Liver (tissue), 9 donors: ENCODE measurements around the gene DGKH. TPM values are rescaled to one million over a fixed set of nuclear protein-coding genes. Genes with fewer than 3 reads are reported as not detected.

Experiments used
- DNase-seq: peaks from one replicate; pipeline ENCODE4 v3.0.0-alpha.2; 2017; ENCODE audit warnings: low spot score
- H3K27ac ChIP-seq, 2 donors: one replicate each; pipeline ENCODE4 v1.7.0; 2013; ENCODE audit warnings: inconsistent platforms in 2 of 2, low read length in 2 of 2, control low read depth in 1 of 2, low read depth in 1 of 2, mild to moderate bottlenecking in 1 of 2
- H3K27me3 ChIP-seq, 4 donors: one replicate each; pipeline versions ENCODE4 v1.6.1 to v1.7.0; 2013; ENCODE audit warnings: low read length in 3 of 4, inconsistent platforms in 1 of 4, mild to moderate bottlenecking in 1 of 4, moderate library complexity in 1 of 4; ENCODE audit not compliant: control insufficient read depth in 4 of 4, insufficient read depth in 4 of 4
- H3K36me3 ChIP-seq, 4 donors: one replicate each; pipeline versions ENCODE4 v1.6.1 to v1.7.0; 2013; ENCODE audit warnings: low read length in 3 of 4, mild to moderate bottlenecking in 3 of 4, low read depth in 1 of 4, moderate library complexity in 1 of 4; ENCODE audit not compliant: control insufficient read depth in 4 of 4, insufficient read depth in 3 of 4
- H3K4me1 ChIP-seq, 4 donors: one replicate each; pipeline versions ENCODE4 v1.6.1 to v1.7.0; 2013; ENCODE audit warnings: low read length in 3 of 4, mild to moderate bottlenecking in 3 of 4, moderate library complexity in 1 of 4; ENCODE audit not compliant: control insufficient read depth in 4 of 4, insufficient read depth in 4 of 4
- H3K4me3 ChIP-seq, 3 donors: one replicate each; pipeline versions ENCODE4 v1.6.1 to v1.7.0; 2013; ENCODE audit warnings: low read length in 3 of 3, control low read depth in 1 of 3, low read depth in 1 of 3, mild to moderate bottlenecking in 1 of 3
- H3K9ac ChIP-seq, 2 donors: one replicate each; pipeline ENCODE4 v1.7.0; 2013; ENCODE audit warnings: low read length in 2 of 2, mild to moderate bottlenecking in 2 of 2, moderate library complexity in 2 of 2, control low read depth in 1 of 2, low read depth in 1 of 2
- H3K9me3 ChIP-seq, 4 donors: one replicate each; pipeline versions ENCODE4 v1.6.1 to v1.7.0; 2013; ENCODE audit warnings: low read length in 3 of 4; ENCODE audit not compliant: control insufficient read depth in 4 of 4
- EGR1 ChIP-seq, 2 donors: IDR thresholded peaks; 2 replicates each; pipeline ENCODE4 v1.6.1; 2016 to 2018; ENCODE audit warnings: antibody characterized with exemption in 2 of 2, low read depth in 2 of 2
- FOXA1 ChIP-seq: IDR thresholded peaks from 2 replicates; pipeline ENCODE4 v1.6.1; 2016; ENCODE audit warnings: antibody characterized with exemption
- FOXA2 ChIP-seq: IDR thresholded peaks from 2 replicates; pipeline ENCODE4 v1.6.1; 2016; ENCODE audit warnings: antibody characterized with exemption
- GABPA ChIP-seq, 2 donors: IDR thresholded peaks in 1 of 2; conservative IDR thresholded peaks in 1 of 2; 2 replicates each; pipeline ENCODE4 v1.6.1; 2016; ENCODE audit warnings: antibody characterized with exemption in 2 of 2, mild to moderate bottlenecking in 1 of 2, moderate library complexity in 1 of 2
- HNF4A ChIP-seq, 2 donors: conservative IDR thresholded peaks; 2 replicates each; pipeline ENCODE4 v1.6.1; 2016; ENCODE audit warnings: antibody characterized with exemption in 2 of 2, mild to moderate bottlenecking in 2 of 2
- HNF4G ChIP-seq: IDR thresholded peaks from 2 replicates; pipeline ENCODE4 v1.6.1; 2016; ENCODE audit warnings: antibody characterized with exemption
- JUND ChIP-seq, 2 donors: IDR thresholded peaks; 2 replicates each; pipeline ENCODE4 v1.6.1; 2016; ENCODE audit warnings: antibody characterized with exemption in 2 of 2
- NR2F2 ChIP-seq: IDR thresholded peaks from 2 replicates; pipeline ENCODE4 v1.6.1; 2016; ENCODE audit warnings: antibody characterized with exemption
- RAD21 ChIP-seq, 2 donors: IDR thresholded peaks; 2 replicates each; pipeline ENCODE4 v1.6.1; 2016; ENCODE audit warnings: antibody characterized with exemption in 2 of 2, mild to moderate bottlenecking in 2 of 2
- RXRA ChIP-seq, 2 donors: IDR thresholded peaks; 2 replicates each; pipeline ENCODE4 v1.6.1; 2017 to 2018; ENCODE audit warnings: antibody characterized with exemption in 2 of 2, mild to moderate bottlenecking in 1 of 2
- SP1 ChIP-seq: IDR thresholded peaks from 2 replicates; pipeline ENCODE4 v1.6.1; 2018; ENCODE audit warnings: antibody characterized with exemption, mild to moderate bottlenecking
- TAF1 ChIP-seq: conservative IDR thresholded peaks from 2 replicates; pipeline ENCODE4 v1.6.1; 2016; ENCODE audit warnings: antibody characterized with exemption, mild to moderate bottlenecking
- YY1 ChIP-seq: IDR thresholded peaks from 2 replicates; pipeline ENCODE4 v1.6.1; 2016; ENCODE audit warnings: antibody characterized with exemption, mild to moderate bottlenecking
- WGBS: extraction: QIAGEN DNeasy Blood & Tissue Kit; methylation state at CpG from one replicate; pipeline ENCODE4 v1.1.7; 2013; 5-methylcytosine and 5-hydroxymethylcytosine counted together
- polyA plus RNA-seq, 2 donors: library from polyadenylated mRNA; stranded (reverse) in 1 of 2; unstranded in 1 of 2; fragments of 200-250 nt in 1 of 2; fragments of >200 nt in 1 of 2; fragmentation: Nextera tagmentation in 1 of 2; extraction: Ambion mirVana in 1 of 2; gene quantifications; one replicate each; pipeline versions ENCODE4 v1.2.1 to v1.2.3, GENCODE V29; 2013 to 2015
- total RNA-seq, 2 donors: library from RNA; depleted of rRNA; stranded (reverse); fragments of >200 nt; gene quantifications; one replicate each; pipeline ENCODE4 v1.2.3, GENCODE V29; 2014
- TF ChIP-seq, protein P1 (sequence below): IDR thresholded peaks from 2 replicates; pipeline ENCODE4 v1.6.1; 2016; ENCODE audit warnings: antibody characterized with exemption
- TF ChIP-seq, protein P2 (sequence below): IDR thresholded peaks from 2 replicates; pipeline ENCODE4 v1.6.1; 2016; ENCODE audit warnings: antibody characterized with exemption, mild to moderate bottlenecking
- TF ChIP-seq, protein P3 (sequence below): IDR thresholded peaks from 2 replicates; pipeline ENCODE4 v1.6.1; 2016; ENCODE audit warnings: antibody characterized with exemption
- TF ChIP-seq, protein P4 (sequence below): IDR thresholded peaks from 2 replicates; pipeline ENCODE4 v1.6.1; 2016; ENCODE audit warnings: antibody characterized with exemption
- TF ChIP-seq, protein P5 (sequence below): fragments of 150-350 bp; IDR thresholded peaks from 2 replicates; pipeline ENCODE4 v1.5.1; 2017; ENCODE audit warnings: improper control_type of control experiment, low read depth, low read length; ENCODE audit not compliant: missing input control
- donor health status: healthy.
- donor health status: healthy.
- donor health status: healthy.
- donor health status: healthy.
- donor health status: healthy.

DGKH gene
- total and polyA plus RNA-seq, 4 donors, result 0.25 to 3.7 (median 0.97) TPM

DNA sequence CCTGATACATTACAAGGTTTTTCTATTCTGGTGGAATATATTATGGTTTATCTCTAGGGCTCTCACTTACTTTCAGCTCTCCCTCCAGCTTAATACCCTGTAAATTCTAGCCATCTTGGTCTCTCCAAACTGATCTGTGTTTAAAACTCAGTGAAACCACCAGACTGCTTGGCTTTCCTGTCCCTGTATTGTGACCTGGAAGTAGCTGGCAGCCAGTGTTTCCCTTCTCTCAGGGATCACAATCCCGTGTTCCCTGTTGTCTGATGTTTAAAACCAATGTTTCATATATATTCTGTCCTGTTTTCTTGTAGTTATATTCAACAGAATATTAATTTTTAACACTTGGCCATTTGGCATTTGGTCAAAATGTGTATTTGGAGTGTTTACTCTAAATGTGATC, 231.5 kb downstream of the DGKH start:
- no peaks in the 10 kb centered on the region for H3K36me3 ChIP-seq
- WGBS, result 49% methylated on average over 1 of the region's 1 CpG
- peaks cover 0 to 2% (median 0%) of the 10 kb centered on the region in 4 donors for H3K4me1 ChIP-seq
- H3K4me3 ChIP-seq, result no peak overlapping the region
- H3K27ac ChIP-seq, result no peak overlapping the region
- no peak for DNase-seq
- TF ChIP-seq, protein P1, sequence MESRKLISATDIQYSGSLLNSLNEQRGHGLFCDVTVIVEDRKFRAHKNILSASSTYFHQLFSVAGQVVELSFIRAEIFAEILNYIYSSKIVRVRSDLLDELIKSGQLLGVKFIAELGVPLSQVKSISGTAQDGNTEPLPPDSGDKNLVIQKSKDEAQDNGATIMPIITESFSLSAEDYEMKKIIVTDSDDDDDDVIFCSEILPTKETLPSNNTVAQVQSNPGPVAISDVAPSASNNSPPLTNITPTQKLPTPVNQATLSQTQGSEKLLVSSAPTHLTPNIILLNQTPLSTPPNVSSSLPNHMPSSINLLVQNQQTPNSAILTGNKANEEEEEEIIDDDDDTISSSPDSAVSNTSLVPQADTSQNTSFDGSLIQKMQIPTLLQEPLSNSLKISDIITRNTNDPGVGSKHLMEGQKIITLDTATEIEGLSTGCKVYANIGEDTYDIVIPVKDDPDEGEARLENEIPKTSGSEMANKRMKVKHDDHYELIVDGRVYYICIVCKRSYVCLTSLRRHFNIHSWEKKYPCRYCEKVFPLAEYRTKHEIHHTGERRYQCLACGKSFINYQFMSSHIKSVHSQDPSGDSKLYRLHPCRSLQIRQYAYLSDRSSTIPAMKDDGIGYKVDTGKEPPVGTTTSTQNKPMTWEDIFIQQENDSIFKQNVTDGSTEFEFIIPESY, result no peak
- TF ChIP-seq NR2F2 (no peak), FOXA1 (no peak), TAF1 (no peak), YY1 (no peak), JUND (IDR thresholded peaks at IDR 0.05) (no peak), HNF4A (conservative IDR thresholded peaks at IDR 0.05) (no peak), FOXA2 (no peak), RAD21 (IDR thresholded peaks at IDR 0.05) (no peak), HNF4G (no peak), GABPA (IDR thresholded peaks at IDR 0.05 in 1 of 2, conservative IDR thresholded peaks at IDR 0.05 in 1 of 2) (no peak), RXRA (IDR thresholded peaks at IDR 0.05) (no peak), EGR1 (IDR thresholded peaks at IDR 0.05; ENCODE audit: low read depth in 2 of 2) (no peak), SP1 (no peak)
- TF ChIP-seq, protein P2, sequence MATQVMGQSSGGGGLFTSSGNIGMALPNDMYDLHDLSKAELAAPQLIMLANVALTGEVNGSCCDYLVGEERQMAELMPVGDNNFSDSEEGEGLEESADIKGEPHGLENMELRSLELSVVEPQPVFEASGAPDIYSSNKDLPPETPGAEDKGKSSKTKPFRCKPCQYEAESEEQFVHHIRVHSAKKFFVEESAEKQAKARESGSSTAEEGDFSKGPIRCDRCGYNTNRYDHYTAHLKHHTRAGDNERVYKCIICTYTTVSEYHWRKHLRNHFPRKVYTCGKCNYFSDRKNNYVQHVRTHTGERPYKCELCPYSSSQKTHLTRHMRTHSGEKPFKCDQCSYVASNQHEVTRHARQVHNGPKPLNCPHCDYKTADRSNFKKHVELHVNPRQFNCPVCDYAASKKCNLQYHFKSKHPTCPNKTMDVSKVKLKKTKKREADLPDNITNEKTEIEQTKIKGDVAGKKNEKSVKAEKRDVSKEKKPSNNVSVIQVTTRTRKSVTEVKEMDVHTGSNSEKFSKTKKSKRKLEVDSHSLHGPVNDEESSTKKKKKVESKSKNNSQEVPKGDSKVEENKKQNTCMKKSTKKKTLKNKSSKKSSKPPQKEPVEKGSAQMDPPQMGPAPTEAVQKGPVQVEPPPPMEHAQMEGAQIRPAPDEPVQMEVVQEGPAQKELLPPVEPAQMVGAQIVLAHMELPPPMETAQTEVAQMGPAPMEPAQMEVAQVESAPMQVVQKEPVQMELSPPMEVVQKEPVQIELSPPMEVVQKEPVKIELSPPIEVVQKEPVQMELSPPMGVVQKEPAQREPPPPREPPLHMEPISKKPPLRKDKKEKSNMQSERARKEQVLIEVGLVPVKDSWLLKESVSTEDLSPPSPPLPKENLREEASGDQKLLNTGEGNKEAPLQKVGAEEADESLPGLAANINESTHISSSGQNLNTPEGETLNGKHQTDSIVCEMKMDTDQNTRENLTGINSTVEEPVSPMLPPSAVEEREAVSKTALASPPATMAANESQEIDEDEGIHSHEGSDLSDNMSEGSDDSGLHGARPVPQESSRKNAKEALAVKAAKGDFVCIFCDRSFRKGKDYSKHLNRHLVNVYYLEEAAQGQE, result no peak
- TF ChIP-seq, protein P3, sequence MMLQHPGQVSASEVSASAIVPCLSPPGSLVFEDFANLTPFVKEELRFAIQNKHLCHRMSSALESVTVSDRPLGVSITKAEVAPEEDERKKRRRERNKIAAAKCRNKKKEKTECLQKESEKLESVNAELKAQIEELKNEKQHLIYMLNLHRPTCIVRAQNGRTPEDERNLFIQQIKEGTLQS, result no peak
- TF ChIP-seq, protein P4, sequence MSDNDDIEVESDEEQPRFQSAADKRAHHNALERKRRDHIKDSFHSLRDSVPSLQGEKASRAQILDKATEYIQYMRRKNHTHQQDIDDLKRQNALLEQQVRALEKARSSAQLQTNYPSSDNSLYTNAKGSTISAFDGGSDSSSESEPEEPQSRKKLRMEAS, result no peak
- TF ChIP-seq, protein P5, sequence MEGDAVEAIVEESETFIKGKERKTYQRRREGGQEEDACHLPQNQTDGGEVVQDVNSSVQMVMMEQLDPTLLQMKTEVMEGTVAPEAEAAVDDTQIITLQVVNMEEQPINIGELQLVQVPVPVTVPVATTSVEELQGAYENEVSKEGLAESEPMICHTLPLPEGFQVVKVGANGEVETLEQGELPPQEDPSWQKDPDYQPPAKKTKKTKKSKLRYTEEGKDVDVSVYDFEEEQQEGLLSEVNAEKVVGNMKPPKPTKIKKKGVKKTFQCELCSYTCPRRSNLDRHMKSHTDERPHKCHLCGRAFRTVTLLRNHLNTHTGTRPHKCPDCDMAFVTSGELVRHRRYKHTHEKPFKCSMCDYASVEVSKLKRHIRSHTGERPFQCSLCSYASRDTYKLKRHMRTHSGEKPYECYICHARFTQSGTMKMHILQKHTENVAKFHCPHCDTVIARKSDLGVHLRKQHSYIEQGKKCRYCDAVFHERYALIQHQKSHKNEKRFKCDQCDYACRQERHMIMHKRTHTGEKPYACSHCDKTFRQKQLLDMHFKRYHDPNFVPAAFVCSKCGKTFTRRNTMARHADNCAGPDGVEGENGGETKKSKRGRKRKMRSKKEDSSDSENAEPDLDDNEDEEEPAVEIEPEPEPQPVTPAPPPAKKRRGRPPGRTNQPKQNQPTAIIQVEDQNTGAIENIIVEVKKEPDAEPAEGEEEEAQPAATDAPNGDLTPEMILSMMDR, result no peak
- H3K9ac ChIP-seq, result no peak overlapping the region
- no peaks in the 10 kb centered on the region for H3K9me3 ChIP-seq
- H3K27me3 ChIP-seq, result no peaks in the 10 kb centered on the region
